Muscle layer of duodenum (tissue), 2 donors: ENCODE data around the gene SF3A2.

ENCODE experiments used
- H3K27ac ChIP-seq: one replicate; pipeline ENCODE4 v1.7.0; 2013; ENCODE audit warnings: mild to moderate bottlenecking, low read length
- H3K27me3 ChIP-seq: one replicate; pipeline ENCODE4 v1.7.0; 2013; ENCODE audit warnings: low read depth, mild to moderate bottlenecking, control low read depth, low read length
- H3K36me3 ChIP-seq, 2 donors: one replicate each; pipeline ENCODE4 v1.7.0; 2013; ENCODE audit warnings: low read length in 2 of 2, control low read depth in 1 of 2, mild to moderate bottlenecking in 1 of 2; ENCODE audit not compliant: insufficient read depth in 2 of 2, control insufficient read depth in 1 of 2
- H3K4me1 ChIP-seq, 2 donors: one replicate each; pipeline ENCODE4 v1.7.0; 2013; ENCODE audit warnings: low read length in 2 of 2, mild to moderate bottlenecking in 2 of 2, control low read depth in 1 of 2, moderate library complexity in 1 of 2; ENCODE audit not compliant: insufficient read depth in 2 of 2, control insufficient read depth in 1 of 2
- H3K4me3 ChIP-seq, 2 donors: one replicate each; pipeline ENCODE4 v1.7.0; 2013; ENCODE audit warnings: low read length in 2 of 2, low read depth in 1 of 2, mild to moderate bottlenecking in 1 of 2
- H3K9me3 ChIP-seq, 2 donors: one replicate each; pipeline ENCODE4 v1.7.0; 2013; ENCODE audit warnings: low read length in 2 of 2, control low read depth in 1 of 2, mild to moderate bottlenecking in 1 of 2; ENCODE audit not compliant: control insufficient read depth in 1 of 2
- donor health status: healthy.

Gene SF3A2

DNA sequence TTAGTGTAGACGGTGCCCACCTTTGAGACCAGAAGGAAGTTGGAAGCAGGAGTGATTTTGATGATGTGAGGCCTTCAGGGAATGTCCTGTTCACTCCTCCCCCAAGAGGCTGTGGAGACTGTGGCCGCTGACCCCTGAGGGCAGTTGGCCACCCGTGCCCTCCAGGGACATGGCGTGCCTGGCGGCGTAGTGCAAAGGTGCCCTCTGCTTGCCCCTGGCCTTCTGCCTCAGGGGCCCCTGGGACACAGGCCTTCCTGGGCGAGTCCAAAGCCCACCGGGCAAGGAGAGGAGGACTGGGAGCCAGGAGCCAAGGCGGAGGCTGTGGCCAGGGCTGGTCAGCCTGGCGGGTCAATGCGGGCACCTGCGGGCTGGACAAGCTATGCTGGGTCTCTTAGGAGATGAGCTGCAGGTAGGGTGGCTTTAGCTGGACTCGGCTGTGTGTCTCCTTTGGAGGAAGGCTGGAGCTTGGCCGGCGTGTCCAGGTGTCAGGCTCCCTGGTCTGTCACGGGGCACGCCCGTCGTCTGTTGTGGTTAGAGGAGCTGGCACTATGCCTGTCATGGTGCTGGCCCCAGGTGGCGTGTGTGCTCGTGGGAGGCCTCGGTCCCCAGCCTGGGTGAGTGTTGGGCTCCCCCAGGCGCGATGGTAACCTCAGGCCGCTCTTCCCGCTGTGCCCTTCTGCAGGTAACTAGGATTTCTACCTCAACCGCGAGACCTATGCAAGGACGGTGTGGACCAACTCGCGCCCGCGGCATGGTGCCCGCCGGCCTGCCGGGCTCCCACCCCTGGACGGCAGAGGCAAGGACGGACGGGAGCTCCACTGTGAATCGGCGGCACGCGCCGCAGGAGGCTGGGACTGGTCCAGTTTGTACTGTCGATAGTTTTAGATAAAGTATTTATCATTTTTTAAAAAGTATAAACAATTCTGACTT, 7.3 kb upstream of the SF3A2 start:
- no peaks in the 10 kb centered on the region for H3K27me3 ChIP-seq
- H3K9me3 ChIP-seq: no peaks in the 10 kb centered on the region
- H3K4me1 ChIP-seq: no peaks in the 10 kb centered on the region
- no peak overlapping the region for H3K4me3 ChIP-seq
- no peak overlapping the region for H3K27ac ChIP-seq
- H3K36me3 ChIP-seq: peaks cover 11 to 87% of the 10 kb centered on the region in 2 donors

- Histone ChIP-seq H3K36me3 (peaks cover 5 to 80% of the 10 kb centered on the region in 2 donors), H3K27ac (no peak overlapping the region), H3K4me1 (peaks cover 0 to 5% of the 10 kb centered on the region in 2 donors), H3K27me3 (no peaks in the 10 kb centered on the region), H3K9me3 (no peaks in the 10 kb centered on the region), H3K4me3 (no peak overlapping the region)
These were observed 6.5 kb upstream of the SF3A2 start for GRCh38 chr19:2230033-2230531.

GRCh38 chr19:2230807-2231533, 5.7 kb upstream of the SF3A2 start:
- no peak overlapping the region for H3K4me3 ChIP-seq
- H3K9me3 ChIP-seq: no peaks in the 10 kb centered on the region
- H3K27ac ChIP-seq: no peak overlapping the region
- peaks cover 0 to 8% of the 10 kb centered on the region in 2 donors for H3K4me1 ChIP-seq
- H3K36me3 ChIP-seq: peaks cover 3 to 72% of the 10 kb centered on the region in 2 donors
- no peaks in the 10 kb centered on the region for H3K27me3 ChIP-seq

DNA sequence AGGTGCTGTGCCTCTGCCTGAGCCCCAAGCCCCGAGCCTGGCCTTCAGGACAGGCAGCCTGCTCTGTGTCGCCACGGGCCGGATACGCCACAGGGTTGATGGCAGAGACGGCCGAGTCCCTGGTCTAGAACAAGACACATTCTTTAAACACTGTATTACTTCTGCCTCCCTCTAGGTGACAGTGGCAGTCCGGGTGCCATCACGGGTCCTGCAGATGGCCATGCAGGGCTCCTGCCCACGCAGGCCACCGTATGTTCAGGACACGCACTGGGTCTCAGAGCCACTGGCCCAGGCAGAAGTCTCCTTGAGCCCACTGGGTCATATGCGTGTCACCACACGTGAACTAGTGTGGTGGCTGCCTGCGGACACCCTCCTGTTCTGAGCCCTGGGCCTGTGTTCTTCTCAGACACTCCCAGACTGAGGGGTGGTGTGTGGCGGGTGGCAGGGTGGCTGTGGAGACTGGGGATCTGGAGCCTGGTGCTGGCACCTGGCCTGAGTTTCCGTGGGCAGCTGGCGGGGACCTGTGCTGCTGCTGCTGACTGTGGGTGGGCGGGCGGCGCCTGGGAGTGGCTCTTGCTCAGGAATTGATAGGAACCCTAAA, 4.9 kb upstream of the SF3A2 start:
- H3K36me3 ChIP-seq: peaks cover 3 to 64% of the 10 kb centered on the region in 2 donors

DNA sequence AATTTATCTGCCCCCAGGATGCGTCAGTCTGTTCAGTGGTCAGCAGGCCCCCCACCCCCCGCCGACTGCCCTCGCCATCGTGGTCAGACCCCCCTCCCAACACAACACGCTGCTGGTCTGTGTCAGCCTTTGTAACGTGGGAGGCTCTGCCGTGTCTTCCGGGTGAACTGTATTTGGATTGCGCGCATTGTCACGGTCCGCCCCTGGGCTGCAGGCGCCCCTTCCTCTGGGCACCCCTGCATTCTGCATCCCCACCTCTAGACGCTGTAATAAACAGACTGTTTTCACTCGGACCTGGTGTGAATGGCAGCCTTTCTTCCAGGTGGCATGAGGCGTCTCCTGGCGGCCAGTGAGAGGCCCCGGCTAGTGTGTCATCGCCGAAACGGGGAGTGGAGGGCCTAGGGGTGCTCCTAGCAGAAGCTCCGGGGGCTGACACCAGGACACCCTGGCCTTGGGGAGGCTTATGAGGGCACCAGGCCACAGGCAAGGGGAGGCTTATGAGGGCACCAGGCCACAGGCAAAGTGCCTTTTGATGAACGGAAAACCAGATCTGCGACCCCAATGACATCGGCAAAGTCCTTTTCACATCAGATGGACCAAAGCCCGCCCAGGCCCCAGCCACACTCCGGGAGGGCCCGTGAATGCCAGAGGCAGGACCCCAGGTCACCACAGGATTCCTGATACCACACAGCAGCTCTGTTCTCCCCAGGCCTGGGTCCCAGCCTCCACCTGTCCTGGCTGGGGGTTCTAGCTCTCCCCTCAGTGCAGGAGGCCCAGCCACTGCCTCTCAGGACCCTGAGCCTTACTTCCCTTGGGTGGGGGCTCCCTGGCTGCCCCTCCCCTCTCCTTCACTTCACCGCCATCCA, 4.1 kb upstream of the SF3A2 start:
- H3K9me3 ChIP-seq: no peaks in the 10 kb centered on the region
- no peaks in the 10 kb centered on the region for H3K27me3 ChIP-seq
- no peak overlapping the region for H3K4me3 ChIP-seq
- H3K27ac ChIP-seq: no peak overlapping the region
- peaks cover 3 to 58% of the 10 kb centered on the region in 2 donors for H3K36me3 ChIP-seq
- H3K4me1 ChIP-seq: peaks cover 1 to 13% of the 10 kb centered on the region in 2 donors

More for the DNA sequence above, 4.9 kb upstream of the SF3A2 start:
- no peak overlapping the region for H3K4me3 ChIP-seq
- H3K4me1 ChIP-seq: peaks cover 0 to 8% of the 10 kb centered on the region in 2 donors
- no peaks in the 10 kb centered on the region for H3K27me3 ChIP-seq
- H3K9me3 ChIP-seq: no peaks in the 10 kb centered on the region
- no peak overlapping the region for H3K27ac ChIP-seq

DNA sequence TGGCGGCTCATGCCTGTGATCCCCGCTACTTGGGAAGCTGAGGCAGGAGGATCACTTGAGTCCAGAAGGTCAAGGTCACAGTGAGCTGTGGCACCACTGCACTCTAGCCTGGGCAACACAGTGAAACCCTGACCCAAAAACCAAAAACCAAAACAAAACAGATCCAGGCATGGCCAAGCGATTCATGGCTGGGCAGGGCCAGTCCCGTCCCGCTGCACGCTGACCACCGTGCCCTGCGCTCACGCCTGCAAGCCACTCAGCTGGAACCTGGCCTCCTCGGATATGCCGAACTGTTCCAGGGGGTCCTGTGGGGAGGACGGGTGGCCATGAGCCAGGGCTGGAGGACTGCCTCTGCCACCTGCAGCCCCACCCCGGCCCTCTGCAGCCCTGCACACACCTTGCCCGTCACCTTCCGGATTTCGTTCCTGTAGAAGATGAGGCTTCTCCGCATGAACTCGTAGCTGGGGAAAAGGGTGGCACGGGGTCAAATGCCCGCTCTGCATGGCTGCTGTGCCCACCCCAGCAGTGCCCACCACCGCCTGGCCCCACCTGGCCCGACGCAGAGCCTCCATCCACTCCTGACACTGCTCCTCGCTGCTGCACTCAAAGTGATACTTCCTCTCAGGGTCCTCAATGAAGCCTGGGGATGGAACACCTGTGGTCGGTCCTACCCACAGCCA, 2.9 kb upstream of the SF3A2 start:
- Histone ChIP-seq H3K27me3 (no peaks in the 10 kb centered on the region), H3K9me3 (no peaks in the 10 kb centered on the region), H3K4me3 (no peak overlapping the region), H3K4me1 (peaks cover 14 to 25% of the 10 kb centered on the region in 2 donors), H3K36me3 (peaks cover 3 to 45% of the 10 kb centered on the region in 2 donors), H3K27ac (no peak overlapping the region)

GRCh38 chr19:2234996-2235380, 1.6 kb upstream of the SF3A2 start:
- Histone ChIP-seq H3K4me1 (peaks cover 20 to 37% of the 10 kb centered on the region in 2 donors), H3K9me3 (no peaks in the 10 kb centered on the region), H3K4me3 (peak overlapping the region; percentile 73 to 89), H3K36me3 (peaks cover 0 to 34% of the 10 kb centered on the region in 2 donors), H3K27me3 (no peaks in the 10 kb centered on the region), H3K27ac (peak overlapping the region; percentile 65)

GRCh38 chr19:2235381-2236063, 1.1 kb upstream of the SF3A2 start:
- Histone ChIP-seq H3K4me1 (peaks cover 24 to 43% of the 10 kb centered on the region in 2 donors), H3K4me3 (peak overlapping the region; percentile 73 to 89), H3K27me3 (no peaks in the 10 kb centered on the region), H3K9me3 (no peaks in the 10 kb centered on the region), H3K36me3 (peaks cover 0 to 28% of the 10 kb centered on the region in 2 donors), H3K27ac (peak overlapping the region; percentile 65)

GRCh38 chr19:2236064-2236313, 635 bp upstream of the SF3A2 start:
- peaks cover 0 to 24% of the 10 kb centered on the region in 2 donors for H3K36me3 ChIP-seq

More at GRCh38 chr19:2236064-2236313, 635 bp upstream of the SF3A2 start:
- H3K27ac ChIP-seq: peak overlapping the region; percentile 90
- no peaks in the 10 kb centered on the region for H3K27me3 ChIP-seq
- H3K9me3 ChIP-seq: no peaks in the 10 kb centered on the region
- H3K4me1 ChIP-seq: peaks cover 29 to 47% of the 10 kb centered on the region in 2 donors
- H3K4me3 ChIP-seq: peak overlapping the region; percentile 73 to 89
